K562 (cell line): ENCODE results near the gene PTBP2. TPM values are rescaled to one million over a fixed set of nuclear protein-coding genes. Genes with fewer than 3 reads are reported as not detected.

Source experiments
- ATAC-seq: fragments of 200-7000 bp; cut with Tn5 transposase; 3 replicates; pipeline ENCODE4 v1.9.1; 2020; ENCODE audit warnings: moderate library complexity
- BruUV-seq: library from RNA; stranded (reverse); fragments of 400-500 nt; replicated peaks from 2 replicates; lab custom pipeline; 2021; lab: Mats Ljungman, UMichigan
- CTCF ChIA-PET: fragments of 300-600 bp; formaldehyde crosslinking; extraction: SDS; loops from one replicate; lab custom pipeline; 2021; ENCODE audit warnings: low intra/inter-chr PET ratio; lab: Yijun Ruan, JAX
- POLR2A ChIA-PET: fragments of 300-600, 350-650 bp; sonication (Branson Sonifier 250); formaldehyde crosslinking; extraction: SDS; loops from one replicate; lab custom pipeline; 2021; ENCODE audit warnings: antibody characterized with exemption, inconsistent platforms; lab: Yijun Ruan, JAX
- DNase-seq, 4 experiments: peaks; one replicate each; pipeline versions ENCODE4 v3.0.0 to v3.0.0-alpha.2; 2011 to 2018; ENCODE audit warnings: low spot score in 3 of 4, mixed read lengths in 3 of 4; ENCODE audit errors: extremely low read depth in 1 of 4
- FAIRE-seq: peaks from 2 replicates; lab custom pipeline; 2011; peaks lifted over from hg19 to GRCh38; lab: Jason Lieb, UNC
- H2AFZ ChIP-seq: 2 replicates; pipeline ENCODE4 v1.6.0; 2011; ENCODE audit warnings: low read depth, low read length, control low read depth, inconsistent platforms
- H3K27ac ChIP-seq: fragments of 200-600 bp; 3 replicates; pipeline ENCODE4 v1.8.0; 2011; ENCODE audit warnings: low read depth, mild to moderate bottlenecking, control low read depth, inconsistent platforms, low read length, moderate library complexity, mixed read lengths; ENCODE audit errors: extremely low read depth
- H3K27me3 ChIP-seq, 2 experiments: fragments of 300-600 bp in 1 of 2; 2 replicates in 1 of 2; 3 replicates in 1 of 2; pipeline versions ENCODE4 v1.6.0 to v1.8.0; 2011; ENCODE audit warnings: inconsistent platforms in 2 of 2, low read length in 2 of 2, mild to moderate bottlenecking in 1 of 2, mixed read lengths in 1 of 2, moderate library complexity in 1 of 2; ENCODE audit not compliant: control insufficient read depth in 2 of 2, insufficient read depth in 2 of 2
- H3K36me3 ChIP-seq: fragments of 300-600 bp; 3 replicates; pipeline ENCODE4 v1.8.0; 2011; ENCODE audit warnings: mild to moderate bottlenecking, low read length, inconsistent platforms; ENCODE audit not compliant: control insufficient read depth, insufficient read depth
- H3K4me1 ChIP-seq, 2 experiments: fragments of 200-600 bp in 1 of 2; replicated peaks in 1 of 2; 2 replicates in 1 of 2; 3 replicates in 1 of 2; pipeline versions ENCODE4 v1.5.1 to v1.8.0; 2011; ENCODE audit warnings: inconsistent platforms in 2 of 2, low read length in 2 of 2, mild to moderate bottlenecking in 1 of 2, mixed read lengths in 1 of 2, moderate library complexity in 1 of 2; ENCODE audit not compliant: control insufficient read depth in 2 of 2, insufficient read depth in 2 of 2
- H3K4me2 ChIP-seq: 2 replicates; pipeline ENCODE4 v1.6.1; 2011; ENCODE audit warnings: low read length, control low read depth, inconsistent platforms, mixed read lengths; ENCODE audit not compliant: insufficient read depth
- H3K4me3 ChIP-seq: fragments of 200-600 bp; sonication (generic), shearing (Covaris generic); 2 replicates; pipeline ENCODE4 v1.5.1; 2016; ENCODE audit warnings: control low read depth, inconsistent platforms
- H3K79me2 ChIP-seq: fragments of 200-600 bp; 3 replicates; pipeline ENCODE4 v1.8.0; 2011; ENCODE audit warnings: low read length, inconsistent platforms; ENCODE audit not compliant: control insufficient read depth, insufficient read depth
- H3K9ac ChIP-seq, 2 experiments: 2 replicates each; pipeline versions ENCODE4 v1.6.0 to v1.6.1; 2011; ENCODE audit warnings: low read depth in 2 of 2, low read length in 2 of 2, control low read depth in 1 of 2, inconsistent platforms in 1 of 2, mild to moderate bottlenecking in 1 of 2, mixed read lengths in 1 of 2; ENCODE audit not compliant: insufficient read depth in 1 of 2
- H3K9me1 ChIP-seq: one replicate; pipeline ENCODE4 v1.6.0; 2011; ENCODE audit warnings: inconsistent platforms, mild to moderate bottlenecking, low read length, moderate library complexity; ENCODE audit not compliant: control insufficient read depth, insufficient read depth
- H3K9me3 ChIP-seq: replicated peaks from 2 replicates; pipeline ENCODE4 v1.5.1; 2011; ENCODE audit warnings: low read depth, low read length, inconsistent platforms; ENCODE audit not compliant: control insufficient read depth, insufficient read depth
- H4K20me1 ChIP-seq: replicated peaks from 2 replicates; pipeline ENCODE4 v1.6.1; 2011; ENCODE audit warnings: low read length, inconsistent platforms, mixed read lengths; ENCODE audit not compliant: control insufficient read depth, insufficient read depth
- ATF1 ChIP-seq, 2 experiments: fragments of 450-650 bp in 1 of 2; IDR thresholded peaks; 2 replicates each; pipeline ENCODE4 v1.6.1; 2016; ENCODE audit warnings: missing compliant biosample characterization in 1 of 2, missing genetic modification characterization in 1 of 2
- BCL6 ChIP-seq: fragments of 250-450 bp; sonication (Bioruptor Pico); IDR thresholded peaks from 2 replicates; pipeline ENCODE4 v1.4.0; 2020
- BRD9 ChIP-seq: fragments of 450-650 bp; IDR thresholded peaks from 2 replicates; pipeline ENCODE4 v1.6.1; 2018; ENCODE audit warnings: low read depth; ENCODE audit not compliant: partially characterized antibody
- CHD1 ChIP-seq: fragments of 200-600 bp; sonication (generic); IDR thresholded peaks from one replicate; pipeline ENCODE4 v1.6.1; 2012; ENCODE audit warnings: mild to moderate bottlenecking, moderate library complexity, low read length, inconsistent platforms
- DPF2 ChIP-seq: fragments of 450-650 bp; IDR thresholded peaks from 2 replicates; pipeline ENCODE4 v1.6.1; 2016
- FIP1L1 ChIP-seq: fragments of 200-400 bp; formaldehyde crosslinking; IDR thresholded peaks from 2 replicates; pipeline ENCODE4 v1.6.1; 2018; ENCODE audit warnings: mild to moderate bottlenecking, low read depth, low read length; ENCODE audit not compliant: poor library complexity, severe bottlenecking
- HNRNPK ChIP-seq: fragments of 200-400 bp; formaldehyde crosslinking; IDR thresholded peaks from one replicate; pipeline ENCODE4 v1.6.1; 2018; ENCODE audit warnings: mild to moderate bottlenecking, low read depth, low read length; ENCODE audit not compliant: poor library complexity, severe bottlenecking
- IRF2 ChIP-seq: sonication (generic); formaldehyde crosslinking; IDR thresholded peaks from 2 replicates; pipeline ENCODE4 v1.8.1; 2022; ENCODE audit warnings: mild to moderate bottlenecking, missing genetic modification reagents
- MCM2 ChIP-seq: fragments of 450-650 bp; IDR thresholded peaks from 2 replicates; pipeline ENCODE4 v1.6.1; 2017; ENCODE audit warnings: low read depth, mild to moderate bottlenecking
- NCOA4 ChIP-seq: fragments of 450-650 bp; IDR thresholded peaks from 2 replicates; pipeline ENCODE4 v1.6.1; 2018; ENCODE audit warnings: mild to moderate bottlenecking; ENCODE audit not compliant: partially characterized antibody
- POLR2H ChIP-seq: IDR thresholded peaks from 2 replicates; pipeline ENCODE4 v1.6.1; 2016; ENCODE audit warnings: missing genetic modification characterization, low read depth, mild to moderate bottlenecking, control low read depth, missing compliant biosample characterization, moderate library complexity
- SIRT6 ChIP-seq: IDR thresholded peaks from one replicate; pipeline ENCODE4 v1.6.1; 2012; ENCODE audit warnings: low read depth, mild to moderate bottlenecking, control low read depth, inconsistent platforms, low read length, moderate library complexity
- SMARCB1 ChIP-seq: IDR thresholded peaks from 2 replicates; pipeline ENCODE4 v1.6.1; 2011; ENCODE audit warnings: improper control_type of control experiment, low read depth; ENCODE audit not compliant: insufficient read length
- TBL1XR1 ChIP-seq, 2 experiments: IDR thresholded peaks; 2 replicates each; pipeline ENCODE4 v1.6.1; 2012; ENCODE audit warnings: improper control_type of control experiment in 2 of 2, low read length in 2 of 2, mild to moderate bottlenecking in 1 of 2
- ZNF175 ChIP-seq: fragments of 200-800 bp; sonication (Bioruptor generic); IDR thresholded peaks from 2 replicates; pipeline ENCODE4 v1.6.1; 2016; ENCODE audit warnings: low read depth, mild to moderate bottlenecking, missing genetic modification characterization, missing compliant biosample characterization
- ZNF696 ChIP-seq: fragments of 250-450 bp; sonication (Bioruptor Pico); conservative IDR thresholded peaks from 2 replicates; pipeline ENCODE4 v1.4.0; 2020; ENCODE audit warnings: mild to moderate bottlenecking, moderate library complexity
- ZSCAN29 ChIP-seq: fragments of 450-650 bp; IDR thresholded peaks from 2 replicates; pipeline ENCODE4 v1.6.1; 2017
- ZSCAN32 ChIP-seq: fragments of 450-650 bp; formaldehyde crosslinking; IDR thresholded peaks from 2 replicates; pipeline ENCODE4 v1.4.0; 2020; ENCODE audit warnings: mild to moderate bottlenecking, moderate library complexity
- WGBS: fragments of 100-300 bp; shearing (Covaris generic); methylation state at CpG from one replicate; pipeline ENCODE4 v1.1.6; 2016; ENCODE audit warnings: low coverage, mixed read lengths; ENCODE audit not compliant: insufficient coverage; ENCODE audit errors: missing lambda C conversion rate; 5-methylcytosine and 5-hydroxymethylcytosine counted together
- in situ Hi-C: fragments of 300-500 bp; cut with MboI; formaldehyde crosslinking; loops from 4 replicates; pipeline ENCODE4 v1.15.0; 2018; ENCODE audit warnings: inconsistent platforms, mixed read lengths
- intact Hi-C: fragments of 100-400 bp; cut with micrococcal nuclease; formaldehyde crosslinking; loops from 2 replicates; pipeline ENCODE4 v1.14.2; 2022
- polyA plus RNA-seq, 8 experiments: library from polyadenylated mRNA; depleted of rRNA in 4 of 8; stranded (reverse) in 5 of 8; unstranded in 3 of 8; fragments of >200 nt; fragmentation: Nextera tagmentation in 2 of 8; fragmentation: Illumina TruSeq in 1 of 8; extraction: Ambion mirVana in 2 of 8; extraction: Trizol in 1 of 8; gene quantifications; 2 replicates each; pipeline versions ENCODE4 v1.2.1 to v1.2.3, GENCODE V29; 2011 to 2014; ENCODE audit warnings: inconsistent platforms in 1 of 8, missing spikeins in 1 of 8
- total RNA-seq, 7 experiments: library from RNA; depleted of rRNA in 6 of 7; stranded (reverse); fragments of >200 nt in 6 of 7; fragmentation: Illumina TruSeq in 2 of 7; extraction: Trizol in 2 of 7; gene quantifications; 2 replicates each; pipeline versions ENCODE4 v1.2.1 to v1.2.3, GENCODE V29; 2011 to 2021; ENCODE audit warnings: low replicate concordance in 1 of 7
- TF ChIP-seq, protein P1 (sequence below): sonication (generic); formaldehyde crosslinking; IDR thresholded peaks from 2 replicates; pipeline ENCODE4 v1.8.0; 2022; ENCODE audit warnings: mild to moderate bottlenecking, missing genetic modification reagents

The PTBP2 gene
- total and polyA plus RNA-seq, 9 of the 15 experiments (the other 6 are each of a cell fraction or from before 2014, with no cell fraction given) = 9.8 to 30.6 (median 19.0) TPM

- Histone ChIP-seq H3K9me1 (no peaks in the 10 kb centered on the region), H3K4me2 (no peak overlapping the region), H2AFZ (no peak overlapping the region), H3K9ac (no peak overlapping the region), H3K79me2 (no peaks in the 10 kb centered on the region), H3K9me3 (no peaks in the 10 kb centered on the region), H3K27me3 (no peaks in the 10 kb centered on the region), H3K27ac (no peak overlapping the region), H3K4me1 (no peaks in the 10 kb centered on the region), H3K36me3 (no peaks in the 10 kb centered on the region), H4K20me1 (no peaks in the 10 kb centered on the region), H3K4me3 (no peak overlapping the region)
- ATAC-seq = no peak
- ChIA-PET CTCF (no interaction called here), POLR2A (no interaction called here)
- BruUV-seq = no TSS peak
- 0% methylated on average over 2 of the region's 2 CpGs for WGBS
- no peak for DNase-seq
- in situ Hi-C loops = no loop called here
- intact Hi-C loops = no loop called here
- TF ChIP-seq ZSCAN29 = no peak
- TF ChIP-seq TBL1XR1 (IDR thresholded peaks at IDR 0.05; ENCODE audit: low read length in 2 of 2) = no peak
- no peak for TF ChIP-seq CHD1
- no peak for FAIRE-seq
These were observed 140.3 kb downstream of the PTBP2 start for GRCh38 chr1:96861836-96862235.

DNA sequence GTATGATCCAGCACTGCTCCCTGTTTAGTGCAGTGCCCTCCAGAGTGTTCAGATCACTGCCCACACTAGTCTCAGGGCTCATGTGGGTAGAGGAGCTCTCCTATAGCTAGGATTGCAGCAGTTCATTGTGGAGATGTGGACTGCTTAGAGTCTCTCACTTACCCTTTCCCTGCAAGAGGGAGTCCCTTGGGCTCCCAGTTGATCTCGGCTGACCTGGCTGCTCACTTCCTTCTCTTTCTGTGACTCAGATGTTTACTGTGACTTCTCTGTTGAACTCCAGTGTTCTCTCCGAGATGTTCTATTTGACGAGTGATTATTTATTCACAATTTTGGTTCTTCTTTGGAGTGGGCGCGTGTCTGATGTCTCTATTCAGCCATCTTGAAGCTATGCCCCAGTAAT is 141.9 kb downstream of the PTBP2 start:
- Histone ChIP-seq H3K27me3 (no peaks in the 10 kb centered on the region), H3K79me2 (no peaks in the 10 kb centered on the region), H2AFZ (no peak overlapping the region), H3K4me3 (no peak overlapping the region), H3K36me3 (no peaks in the 10 kb centered on the region), H3K9ac (no peak overlapping the region), H3K4me2 (no peak overlapping the region), H3K9me3 (no peaks in the 10 kb centered on the region), H4K20me1 (no peaks in the 10 kb centered on the region), H3K4me1 (no peaks in the 10 kb centered on the region), H3K27ac (no peak overlapping the region), H3K9me1 (no peaks in the 10 kb centered on the region)
- BruUV-seq = no TSS peak
- WGBS = 0% methylated on average over 4 of the region's 5 CpGs
- in situ Hi-C loops = no loop called here
- DNase-seq = no peak
- FAIRE-seq = no peak
- POLR2A ChIA-PET = no interaction called here
- CTCF ChIA-PET = no interaction called here
- no peak for ATAC-seq
- intact Hi-C loops = no loop called here
- TF ChIP-seq, protein P1, sequence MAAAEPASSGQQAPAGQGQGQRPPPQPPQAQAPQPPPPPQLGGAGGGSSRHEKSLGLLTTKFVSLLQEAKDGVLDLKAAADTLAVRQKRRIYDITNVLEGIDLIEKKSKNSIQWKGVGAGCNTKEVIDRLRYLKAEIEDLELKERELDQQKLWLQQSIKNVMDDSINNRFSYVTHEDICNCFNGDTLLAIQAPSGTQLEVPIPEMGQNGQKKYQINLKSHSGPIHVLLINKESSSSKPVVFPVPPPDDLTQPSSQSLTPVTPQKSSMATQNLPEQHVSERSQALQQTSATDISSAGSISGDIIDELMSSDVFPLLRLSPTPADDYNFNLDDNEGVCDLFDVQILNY (CRISPR knock-in tag) = no peak
- TF ChIP-seq HNRNPK = no peak
- TF ChIP-seq ZNF175 (CRISPR knock-in tag) = no peak
- TF ChIP-seq SIRT6 = no peak
- no peak for TF ChIP-seq ATF1 (CRISPR knock-in tag; IDR thresholded peaks at IDR 0.05)
- no peak for TF ChIP-seq ATF1 (tag; IDR thresholded peaks at IDR 0.05)
- TF ChIP-seq BRD9 = no peak
- TF ChIP-seq NCOA4 = no peak
- TF ChIP-seq ZNF696 (CRISPR knock-in tag) = no peak
- no peak for TF ChIP-seq ZSCAN32 (CRISPR knock-in tag)
- no peak for TF ChIP-seq SMARCB1
- TF ChIP-seq FIP1L1 = no peak
- no peak for TF ChIP-seq BCL6
- no peak for TF ChIP-seq POLR2H (tag)
- TF ChIP-seq DPF2 = no peak
- no peak for TF ChIP-seq MCM2
- TF ChIP-seq IRF2 (CRISPR knock-in tag) = no peak
